ENCODE data around the gene PTPN13. TPM values are rescaled to one million over a fixed set of nuclear protein-coding genes. Genes with fewer than 3 reads are reported as not detected.

The PTPN13 gene
- total RNA-seq, 1 donor from 2014 or later, result 78.6 TPM

Other genes starting within 250 kb of the PTPN13 start
- 18.3 TPM for gene MAPK10, start 234.3 kb upstream of the PTPN13 start, total RNA-seq

Data from skin of body (tissue), 1 donor.